Natural killer cell (primary cell): Measurements from ENCODE around the gene FAM118A. TPM values are rescaled to one million over a fixed set of nuclear protein-coding genes. Genes with fewer than 3 reads are reported as not detected.

ENCODE experiments used
- ATAC-seq, 3 donors: fragments of 150-1000 bp in 2 of 3; fragments of 200-7000 bp in 1 of 3; cut with Tn5 transposase; 1 replicate in 1 of 3; 2 replicates in 2 of 3; pipeline ENCODE4 v1.10.0; 2021; ENCODE audit warnings: mild to moderate bottlenecking in 2 of 3, moderate library complexity in 2 of 3
- DNase-seq, 2 donors: peaks; one replicate each; pipeline versions ENCODE4 v3.0.0 to v3.0.0-alpha.2; 2013 to 2021; ENCODE audit warnings: mixed read lengths in 1 of 2
- H3K27ac ChIP-seq: one replicate; pipeline ENCODE4 v1.5.1; 2013; ENCODE audit warnings: mild to moderate bottlenecking, low read length
- H3K27me3 ChIP-seq: one replicate; pipeline ENCODE4 v1.6.1; 2013; ENCODE audit warnings: low read length; ENCODE audit not compliant: control insufficient read depth, insufficient read depth
- H3K36me3 ChIP-seq: one replicate; pipeline ENCODE4 v1.6.1; 2013; ENCODE audit warnings: low read length; ENCODE audit not compliant: control insufficient read depth, insufficient read depth
- H3K4me1 ChIP-seq: one replicate; pipeline ENCODE4 v1.6.1; 2013; ENCODE audit warnings: low read length; ENCODE audit not compliant: control insufficient read depth, insufficient read depth
- H3K4me3 ChIP-seq: one replicate; pipeline ENCODE4 v1.5.1; 2013; ENCODE audit warnings: low read length
- H3K9me3 ChIP-seq: one replicate; pipeline ENCODE4 v1.6.1; 2013; ENCODE audit warnings: low read length; ENCODE audit not compliant: control insufficient read depth, insufficient read depth
- H3K27ac Mint-ChIP-seq, 2 donors: one replicate each; pipeline ENCODE4 v1.8.0; 2022; ENCODE audit warnings: mild to moderate bottlenecking in 2 of 2, mixed read lengths in 2 of 2, moderate library complexity in 1 of 2
- H3K27me3 Mint-ChIP-seq, 2 donors: one replicate each; pipeline ENCODE4 v1.8.0; 2022; ENCODE audit warnings: low read depth in 2 of 2, mixed read lengths in 2 of 2
- H3K36me3 Mint-ChIP-seq: one replicate; pipeline ENCODE4 v1.8.0; 2022; ENCODE audit warnings: mixed read lengths
- H3K4me1 Mint-ChIP-seq, 2 donors: one replicate each; pipeline ENCODE4 v1.8.0; 2022; ENCODE audit warnings: mixed read lengths in 2 of 2
- H3K4me3 Mint-ChIP-seq: one replicate; pipeline ENCODE4 v1.8.0; 2022; ENCODE audit warnings: mild to moderate bottlenecking, moderate library complexity, mixed read lengths
- H3K9me3 Mint-ChIP-seq, 2 donors: one replicate each; pipeline ENCODE4 v1.8.0; 2022; ENCODE audit warnings: mixed read lengths in 2 of 2
- CTCF ChIP-seq: fragments of 200-600 bp; IDR thresholded peaks from one replicate; pipeline ENCODE4 v1.8.0; 2022; ENCODE audit warnings: antibody characterized with exemption
- WGBS: methylation state at CpG from one replicate; pipeline ENCODE4 v1.1.7; 2013; ENCODE audit warnings: missing lambda C conversion rate; ENCODE audit not compliant: insufficient coverage; 5-methylcytosine and 5-hydroxymethylcytosine counted together
- intact Hi-C: fragments of 100-400 bp; cut with micrococcal nuclease; formaldehyde crosslinking; loops from one replicate; pipeline ENCODE4 v1.14.2; 2022
- total RNA-seq, 4 donors: library from RNA; stranded (reverse); fragments of 120-200 nt in 1 of 4; gene quantifications; one replicate each; pipeline versions ENCODE4 v1.2.3 to v1.2.4, GENCODE V29; 2013 to 2022

FAM118A gene
- total RNA-seq, 3 donors from 2014 or later (not counting 1 experiment from before 2014, with no cell fraction given): 42.0 to 67.2 (median 62.6) TPM

GRCh38 chr22:45332001-45332400 lies 22.3 kb downstream of the FAM118A start:
- H3K4me3 Mint-ChIP-seq: no peak overlapping the region
- Histone ChIP-seq H3K4me1 (peaks cover 15% of the 10 kb centered on the region), H3K27me3 (no peaks in the 10 kb centered on the region), H3K36me3 (peaks cover 43% of the 10 kb centered on the region), H3K27ac (no peak overlapping the region), H3K9me3 (no peaks in the 10 kb centered on the region), H3K4me3 (no peak overlapping the region)
- H3K27ac Mint-ChIP-seq: no peak overlapping the region
- H3K9me3 Mint-ChIP-seq: no peaks in the 10 kb centered on the region
- no peaks in the 10 kb centered on the region for H3K27me3 Mint-ChIP-seq
- WGBS: 96% methylated on average over 7 of the region's 7 CpGs
- ATAC-seq (no peak), DNase-seq (no peak)
- peaks cover 7 to 8% of the 10 kb centered on the region in 2 donors for H3K4me1 Mint-ChIP-seq
- intact Hi-C loops: no loop called here
- no peak for TF ChIP-seq CTCF
- H3K36me3 Mint-ChIP-seq: peaks cover 14% of the 10 kb centered on the region

GRCh38 chr22:45334068-45334467 lies 24.3 kb downstream of the FAM118A start:
- Histone ChIP-seq H3K27ac (no peak overlapping the region), H3K4me1 (peaks cover 15% of the 10 kb centered on the region), H3K36me3 (peaks cover 49% of the 10 kb centered on the region), H3K9me3 (no peaks in the 10 kb centered on the region), H3K4me3 (no peak overlapping the region), H3K27me3 (no peaks in the 10 kb centered on the region)
- Mint-ChIP-seq H3K4me3 (no peak overlapping the region), H3K9me3 (no peaks in the 10 kb centered on the region), H3K27ac (no peak overlapping the region), H3K36me3 (peaks cover 22% of the 10 kb centered on the region), H3K27me3 (no peaks in the 10 kb centered on the region), H3K4me1 (peaks cover 7 to 8% of the 10 kb centered on the region in 2 donors)
- peak in 1 of 2 donors; percentile 34 for DNase-seq
- intact Hi-C loops: no loop called here
- TF ChIP-seq CTCF: no peak
- 29% methylated on average over 5 of the region's 5 CpGs for WGBS
- ATAC-seq: peak in 1 of 3 donors; percentile 49

- no peaks in the 10 kb centered on the region for H3K9me3 Mint-ChIP-seq
- peaks cover 7 to 8% of the 10 kb centered on the region in 2 donors for H3K4me1 Mint-ChIP-seq
- H3K27me3 ChIP-seq: no peaks in the 10 kb centered on the region
- H3K27me3 Mint-ChIP-seq: no peaks in the 10 kb centered on the region
- no peak overlapping the region for H3K27ac Mint-ChIP-seq
- ATAC-seq (no peak), DNase-seq (no peak)
- no peak for TF ChIP-seq CTCF
- H3K4me3 ChIP-seq: no peak overlapping the region
- H3K4me3 Mint-ChIP-seq: no peak overlapping the region
- intact Hi-C loops: no loop called here
- no peaks in the 10 kb centered on the region for H3K9me3 ChIP-seq
- 90% methylated on average over 9 of the region's 9 CpGs for WGBS
- peaks cover 15% of the 10 kb centered on the region for H3K4me1 ChIP-seq
- peaks cover 45% of the 10 kb centered on the region for H3K36me3 ChIP-seq
- peaks cover 22% of the 10 kb centered on the region for H3K36me3 Mint-ChIP-seq
- no peak overlapping the region for H3K27ac ChIP-seq
Measured at GRCh38 chr22:45334528-45334927, 24.8 kb downstream of the FAM118A start.
